Rectal smooth muscle tissue (tissue), 1 donor: Measurements from ENCODE around the gene CMAS.
"Not testable (repeated sequence)": the region's sequence is repeated elsewhere in the genome, so short reads cannot be mapped to it uniquely, and the experiment has no call there.

Experiments used
- H3K27ac ChIP-seq: one replicate; pipeline ENCODE4 v1.7.0; 2013; ENCODE audit warnings: low read depth, low read length, inconsistent platforms
- H3K27me3 ChIP-seq: one replicate; pipeline ENCODE4 v1.7.0; 2013; ENCODE audit warnings: low read length; ENCODE audit not compliant: control insufficient read depth, insufficient read depth
- H3K36me3 ChIP-seq: one replicate; pipeline ENCODE4 v1.7.0; 2013; ENCODE audit warnings: low read length; ENCODE audit not compliant: control insufficient read depth, insufficient read depth
- H3K4me1 ChIP-seq: one replicate; pipeline ENCODE4 v1.7.0; 2013; ENCODE audit warnings: low read length; ENCODE audit not compliant: control insufficient read depth, insufficient read depth
- H3K4me3 ChIP-seq: one replicate; pipeline ENCODE4 v1.7.0; 2013; ENCODE audit warnings: low read length
- H3K9ac ChIP-seq: one replicate; pipeline ENCODE4 v1.7.0; 2013; ENCODE audit warnings: low read length

CMAS gene

GRCh38 chr12:22099062-22099461 lies 53.0 kb downstream of the CMAS start:
- H3K36me3 ChIP-seq, H3K4me1 ChIP-seq, H3K9ac ChIP-seq, H3K4me3 ChIP-seq, H3K27me3 ChIP-seq, H3K27ac ChIP-seq: not testable (repeated sequence)

GRCh38 chr12:22100958-22101748 lies 55.1 kb downstream of the CMAS start:
- Histone ChIP-seq H3K27me3 (no peaks in the 10 kb centered on the region), H3K27ac (no peak overlapping the region), H3K9ac (no peak overlapping the region), H3K36me3 (no peaks in the 10 kb centered on the region), H3K4me1 (no peaks in the 10 kb centered on the region), H3K4me3 (no peak overlapping the region)

GRCh38 chr12:22101749-22102243 lies 55.8 kb downstream of the CMAS start:
- Histone ChIP-seq H3K36me3 (no peaks in the 10 kb centered on the region), H3K9ac (no peak overlapping the region), H3K27me3 (no peaks in the 10 kb centered on the region), H3K4me3 (no peak overlapping the region), H3K27ac (no peak overlapping the region), H3K4me1 (no peaks in the 10 kb centered on the region)

GRCh38 chr12:22103418-22103817 lies 57.4 kb downstream of the CMAS start:
- H3K27ac ChIP-seq = no peak overlapping the region
- no peaks in the 10 kb centered on the region for H3K27me3 ChIP-seq
- no peak overlapping the region for H3K4me3 ChIP-seq
- no peak overlapping the region for H3K9ac ChIP-seq
- H3K36me3 ChIP-seq = no peaks in the 10 kb centered on the region
- H3K4me1 ChIP-seq = no peaks in the 10 kb centered on the region

- Histone ChIP-seq H3K27me3 (no peaks in the 10 kb centered on the region), H3K36me3 (no peaks in the 10 kb centered on the region), H3K9ac (no peak overlapping the region), H3K4me3 (no peak overlapping the region), H3K27ac (no peak overlapping the region), H3K4me1 (no peaks in the 10 kb centered on the region)
These were observed 59.5 kb downstream of the CMAS start for GRCh38 chr12:22105542-22105941.

GRCh38 chr12:22110176-22110575 lies 64.2 kb downstream of the CMAS start:
- Histone ChIP-seq H3K4me1 (no peaks in the 10 kb centered on the region), H3K9ac (no peak overlapping the region), H3K27ac (no peak overlapping the region), H3K27me3 (no peaks in the 10 kb centered on the region), H3K4me3 (no peak overlapping the region), H3K36me3 (no peaks in the 10 kb centered on the region)
